ENCODE data around the gene SOD1.

DNA sequence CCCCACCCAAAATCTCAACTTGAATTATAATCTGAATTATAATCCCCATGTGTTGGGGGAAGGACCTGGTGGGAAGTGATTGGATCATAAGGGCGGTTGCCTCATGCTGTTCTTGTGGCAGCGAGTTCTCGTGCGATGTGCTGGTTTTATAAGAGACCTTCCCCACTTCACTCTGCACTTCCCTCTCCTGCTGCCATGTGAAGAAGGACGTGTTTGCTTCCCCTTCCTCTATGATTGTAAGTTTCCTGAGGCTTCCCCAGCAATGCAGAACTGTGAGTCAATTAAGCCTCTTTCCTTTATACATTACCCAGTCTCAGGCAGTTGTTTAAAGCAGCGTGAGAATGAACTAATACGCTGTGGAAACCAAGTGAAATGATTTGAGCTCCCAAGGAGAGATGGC lies 48.0 kb upstream of the SOD1 start:
- no peak for TF ChIP-seq POLR2AphosphoS5 (IDR thresholded peaks at IDR 0.05)
- TF ChIP-seq, protein P1, sequence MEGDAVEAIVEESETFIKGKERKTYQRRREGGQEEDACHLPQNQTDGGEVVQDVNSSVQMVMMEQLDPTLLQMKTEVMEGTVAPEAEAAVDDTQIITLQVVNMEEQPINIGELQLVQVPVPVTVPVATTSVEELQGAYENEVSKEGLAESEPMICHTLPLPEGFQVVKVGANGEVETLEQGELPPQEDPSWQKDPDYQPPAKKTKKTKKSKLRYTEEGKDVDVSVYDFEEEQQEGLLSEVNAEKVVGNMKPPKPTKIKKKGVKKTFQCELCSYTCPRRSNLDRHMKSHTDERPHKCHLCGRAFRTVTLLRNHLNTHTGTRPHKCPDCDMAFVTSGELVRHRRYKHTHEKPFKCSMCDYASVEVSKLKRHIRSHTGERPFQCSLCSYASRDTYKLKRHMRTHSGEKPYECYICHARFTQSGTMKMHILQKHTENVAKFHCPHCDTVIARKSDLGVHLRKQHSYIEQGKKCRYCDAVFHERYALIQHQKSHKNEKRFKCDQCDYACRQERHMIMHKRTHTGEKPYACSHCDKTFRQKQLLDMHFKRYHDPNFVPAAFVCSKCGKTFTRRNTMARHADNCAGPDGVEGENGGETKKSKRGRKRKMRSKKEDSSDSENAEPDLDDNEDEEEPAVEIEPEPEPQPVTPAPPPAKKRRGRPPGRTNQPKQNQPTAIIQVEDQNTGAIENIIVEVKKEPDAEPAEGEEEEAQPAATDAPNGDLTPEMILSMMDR (IDR thresholded peaks at IDR 0.05), result no peak
- TF ChIP-seq POLR2A (IDR thresholded peaks at IDR 0.05), result no peak
- TF ChIP-seq EP300 (IDR thresholded peaks at IDR 0.05), result no peak
